ENCODE results near the gene RPL4.
"Not testable (repeated sequence)": the region's sequence is repeated elsewhere in the genome, so short reads cannot be mapped to it uniquely, and the experiment has no call there.

The RPL4 gene

GRCh38 chr15:66503041-66503648 is 1.5 kb downstream of the RPL4 start:
- not testable (repeated sequence) for H4K8ac ChIP-seq (ENCODE audit: low read depth, low read length); H4K91ac ChIP-seq (ENCODE audit: low read depth, low read length); H3K27ac ChIP-seq (ENCODE audit: low read depth, low read length); H3K4me1 ChIP-seq (ENCODE audit: control insufficient read depth in 1 of 2, insufficient read depth in 2 of 2, low read length in 2 of 2); H2AK5ac ChIP-seq (ENCODE audit: low read length); H2BK5ac ChIP-seq (ENCODE audit: low read depth, low read length, poor library complexity); H3K23ac ChIP-seq (ENCODE audit: low read length); H3K9ac ChIP-seq (ENCODE audit: low read length); H3K18ac ChIP-seq (ENCODE audit: low read length); H2BK12ac ChIP-seq (ENCODE audit: low read length); H2AFZ ChIP-seq (ENCODE audit: insufficient read depth, low read length, poor library complexity); H3K9me3 ChIP-seq (ENCODE audit: insufficient read depth, low read depth, low read length); H2BK120ac ChIP-seq (ENCODE audit: insufficient read depth, low read length, poor library complexity); H3K4me3 ChIP-seq (ENCODE audit: low read depth, low read length); H3K79me1 ChIP-seq (ENCODE audit: low read length); H4K12ac ChIP-seq (ENCODE audit: low read depth, low read length); H3K14ac ChIP-seq (ENCODE audit: low read length); H3K27me3 ChIP-seq (ENCODE audit: insufficient read depth, low read length)
- Histone ChIP-seq H3K79me2 (ENCODE audit: control insufficient read depth, insufficient read depth, low read length, poor library complexity) (peaks cover 15% of the 10 kb centered on the region), H3K4ac (ENCODE audit: low read depth, low read length) (peak overlapping the region; percentile 26), H3K36me3 (ENCODE audit: control insufficient read depth in 1 of 2, insufficient read depth in 2 of 2, low read length in 2 of 2) (peaks cover 21 to 37% of the 10 kb centered on the region in 2 experiments), H3K4me2 (ENCODE audit: low read length) (peak overlapping the region; percentile 92)
- DNase-seq: peak in 1 of 2 donors; percentile 39
- WGBS (ENCODE audit: extremely low coverage, insufficient coverage, insufficient read length): no CpG with 5 or more reads among the region's 13 CpGs

- H3K79me1 ChIP-seq (ENCODE audit: low read length): peaks cover 10% of the 10 kb centered on the region
- peaks cover 19 to 39% of the 10 kb centered on the region in 2 experiments for H3K36me3 ChIP-seq (ENCODE audit: control insufficient read depth in 1 of 2, insufficient read depth in 2 of 2, low read length in 2 of 2)
- no peak overlapping the region for H3K9ac ChIP-seq (ENCODE audit: low read length)
- WGBS (ENCODE audit: extremely low coverage, insufficient coverage, insufficient read length): no CpG with 5 or more reads among the region's 10 CpGs
- no peak overlapping the region for H3K23ac ChIP-seq (ENCODE audit: low read length)
- DNase-seq: no peak
- H3K27ac ChIP-seq (ENCODE audit: low read depth, low read length): no peak overlapping the region
- H3K4me3 ChIP-seq (ENCODE audit: low read depth, low read length): no peak overlapping the region
- no peak overlapping the region for H2BK120ac ChIP-seq (ENCODE audit: insufficient read depth, low read length, poor library complexity)
- peak overlapping the region; percentile 26 for H3K4ac ChIP-seq (ENCODE audit: low read depth, low read length)
- no peak overlapping the region for H4K8ac ChIP-seq (ENCODE audit: low read depth, low read length)
- H3K4me1 ChIP-seq (ENCODE audit: control insufficient read depth in 1 of 2, insufficient read depth in 2 of 2, low read length in 2 of 2): peaks cover 0 to 3% of the 10 kb centered on the region in 2 experiments
- H4K12ac ChIP-seq (ENCODE audit: low read depth, low read length): no peak overlapping the region
- no peaks in the 10 kb centered on the region for H3K9me3 ChIP-seq (ENCODE audit: insufficient read depth, low read depth, low read length)
- no peak overlapping the region for H3K14ac ChIP-seq (ENCODE audit: low read length)
- no peak overlapping the region for H4K91ac ChIP-seq (ENCODE audit: low read depth, low read length)
- H3K27me3 ChIP-seq (ENCODE audit: insufficient read depth, low read length): no peaks in the 10 kb centered on the region
- H3K79me2 ChIP-seq (ENCODE audit: control insufficient read depth, insufficient read depth, low read length, poor library complexity): peaks cover 15% of the 10 kb centered on the region
- H3K18ac ChIP-seq (ENCODE audit: low read length): no peak overlapping the region
- peak overlapping the region; percentile 92 for H3K4me2 ChIP-seq (ENCODE audit: low read length)
- no peak overlapping the region for H2AFZ ChIP-seq (ENCODE audit: insufficient read depth, low read length, poor library complexity)
- no peak overlapping the region for H2AK5ac ChIP-seq (ENCODE audit: low read length)
- H2BK12ac ChIP-seq (ENCODE audit: low read length): no peak overlapping the region
- H2BK5ac ChIP-seq (ENCODE audit: low read depth, low read length, poor library complexity): no peak overlapping the region
Measured at GRCh38 chr15:66502491-66502890, 2.2 kb downstream of the RPL4 start.

- peaks cover 15% of the 10 kb centered on the region for H3K79me2 ChIP-seq (ENCODE audit: control insufficient read depth, insufficient read depth, low read length, poor library complexity)
- H2BK5ac ChIP-seq (ENCODE audit: low read depth, low read length, poor library complexity); H4K12ac ChIP-seq (ENCODE audit: low read depth, low read length); H3K27ac ChIP-seq (ENCODE audit: low read depth, low read length); H3K18ac ChIP-seq (ENCODE audit: low read length); H3K9me3 ChIP-seq (ENCODE audit: insufficient read depth, low read depth, low read length); H2BK12ac ChIP-seq (ENCODE audit: low read length); H3K9ac ChIP-seq (ENCODE audit: low read length); H4K91ac ChIP-seq (ENCODE audit: low read depth, low read length); H2BK120ac ChIP-seq (ENCODE audit: insufficient read depth, low read length, poor library complexity); H3K4ac ChIP-seq (ENCODE audit: low read depth, low read length); H3K4me2 ChIP-seq (ENCODE audit: low read length); DNase-seq; H2AFZ ChIP-seq (ENCODE audit: insufficient read depth, low read length, poor library complexity); H3K4me1 ChIP-seq (ENCODE audit: control insufficient read depth in 1 of 2, insufficient read depth in 2 of 2, low read length in 2 of 2); H2AK5ac ChIP-seq (ENCODE audit: low read length); H4K8ac ChIP-seq (ENCODE audit: low read depth, low read length); H3K14ac ChIP-seq (ENCODE audit: low read length); H3K27me3 ChIP-seq (ENCODE audit: insufficient read depth, low read length); H3K4me3 ChIP-seq (ENCODE audit: low read depth, low read length); H3K23ac ChIP-seq (ENCODE audit: low read length): not testable (repeated sequence)
- peaks cover 14% of the 10 kb centered on the region for H3K79me1 ChIP-seq (ENCODE audit: low read length)
- peaks cover 19 to 41% of the 10 kb centered on the region in 2 experiments for H3K36me3 ChIP-seq (ENCODE audit: control insufficient read depth in 1 of 2, insufficient read depth in 2 of 2, low read length in 2 of 2)
- no CpG with 5 or more reads among the region's 7 CpGs for WGBS (ENCODE audit: extremely low coverage, insufficient coverage, insufficient read length)
Measured at GRCh38 chr15:66500346-66500745, 4.3 kb downstream of the RPL4 start.

- Histone ChIP-seq H2BK12ac (ENCODE audit: low read length) (no peak overlapping the region), H3K79me1 (ENCODE audit: low read length) (peaks cover 5% of the 10 kb centered on the region), H3K27ac (ENCODE audit: low read depth, low read length) (no peak overlapping the region), H2AFZ (ENCODE audit: insufficient read depth, low read length, poor library complexity) (no peak overlapping the region), H3K79me2 (ENCODE audit: control insufficient read depth, insufficient read depth, low read length, poor library complexity) (peaks cover 4% of the 10 kb centered on the region), H3K14ac (ENCODE audit: low read length) (no peak overlapping the region), H3K9me3 (ENCODE audit: insufficient read depth, low read depth, low read length) (no peaks in the 10 kb centered on the region), H3K9ac (ENCODE audit: low read length) (no peak overlapping the region), H2BK120ac (ENCODE audit: insufficient read depth, low read length, poor library complexity) (no peak overlapping the region), H2BK5ac (ENCODE audit: low read depth, low read length, poor library complexity) (no peak overlapping the region), H2AK5ac (ENCODE audit: low read length) (no peak overlapping the region), H3K4me1 (ENCODE audit: control insufficient read depth in 1 of 2, insufficient read depth in 2 of 2, low read length in 2 of 2) (peaks cover 4 to 5% of the 10 kb centered on the region in 2 experiments), H3K27me3 (ENCODE audit: insufficient read depth, low read length) (no peaks in the 10 kb centered on the region), H3K23ac (ENCODE audit: low read length) (no peak overlapping the region), H4K8ac (ENCODE audit: low read depth, low read length) (no peak overlapping the region), H3K4me3 (ENCODE audit: low read depth, low read length) (no peak overlapping the region), H3K36me3 (ENCODE audit: control insufficient read depth in 1 of 2, insufficient read depth in 2 of 2, low read length in 2 of 2) (peaks cover 19 to 49% of the 10 kb centered on the region in 2 experiments), H3K4ac (ENCODE audit: low read depth, low read length) (no peak overlapping the region), H4K12ac (ENCODE audit: low read depth, low read length) (no peak overlapping the region), H3K4me2 (ENCODE audit: low read length) (no peak overlapping the region), H4K91ac (ENCODE audit: low read depth, low read length) (no peak overlapping the region), H3K18ac (ENCODE audit: low read length) (no peak overlapping the region)
- peak in 1 of 2 donors; percentile 61 for DNase-seq
- no CpG with 5 or more reads among the region's 3 CpGs for WGBS (ENCODE audit: extremely low coverage, insufficient coverage, insufficient read length)
Measured at GRCh38 chr15:66498501-66499386, 5.9 kb downstream of the RPL4 start.

Data from trophoblast cell (in vitro differentiated cells and primary cell).